NCI-H2227 treated with DMSO at 0.1 percent for 48 hours (cell line): Measurements from ENCODE around the gene MTHFR.
A peak's percentile ranks its signal among the peaks of the same experiment; 100 is the strongest.

ENCODE experiments used
- DNase-seq: peaks from one replicate; lab custom pipeline; 2025; lab: John Stamatoyannopoulos, UW

Gene MTHFR

DNA sequence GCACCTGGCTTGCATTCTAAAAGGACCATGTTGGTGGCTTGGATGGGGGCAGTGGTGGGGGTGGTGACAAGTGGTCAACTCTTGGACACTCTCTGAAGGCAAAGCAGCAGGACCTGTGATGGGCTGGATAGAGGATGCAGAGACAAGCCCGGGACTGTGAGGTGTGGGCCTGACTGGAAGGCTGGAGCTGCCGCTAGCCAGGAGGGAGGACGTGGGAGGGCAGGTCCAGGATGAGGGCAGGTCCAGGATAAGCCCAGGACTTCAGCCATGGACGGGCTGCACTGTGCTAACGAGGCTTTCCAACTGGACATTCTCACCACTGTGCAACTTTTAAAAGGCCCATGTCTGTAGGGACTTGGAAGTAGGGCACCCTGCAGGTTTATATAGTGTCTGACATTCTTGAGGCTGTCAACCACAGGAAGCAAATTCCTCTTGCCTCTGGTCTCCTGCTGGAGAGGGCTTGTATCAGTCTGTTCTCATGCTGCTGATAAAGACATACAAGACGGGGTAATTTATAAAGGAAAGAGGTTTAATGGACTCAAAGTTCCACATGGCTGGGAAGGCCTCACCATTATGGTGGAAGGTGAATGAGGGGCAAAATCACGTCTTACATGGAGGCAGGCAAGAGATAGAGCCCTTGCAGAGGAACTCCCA is 52.1 kb downstream of the MTHFR start:
- DNase-seq = no peak

DNA sequence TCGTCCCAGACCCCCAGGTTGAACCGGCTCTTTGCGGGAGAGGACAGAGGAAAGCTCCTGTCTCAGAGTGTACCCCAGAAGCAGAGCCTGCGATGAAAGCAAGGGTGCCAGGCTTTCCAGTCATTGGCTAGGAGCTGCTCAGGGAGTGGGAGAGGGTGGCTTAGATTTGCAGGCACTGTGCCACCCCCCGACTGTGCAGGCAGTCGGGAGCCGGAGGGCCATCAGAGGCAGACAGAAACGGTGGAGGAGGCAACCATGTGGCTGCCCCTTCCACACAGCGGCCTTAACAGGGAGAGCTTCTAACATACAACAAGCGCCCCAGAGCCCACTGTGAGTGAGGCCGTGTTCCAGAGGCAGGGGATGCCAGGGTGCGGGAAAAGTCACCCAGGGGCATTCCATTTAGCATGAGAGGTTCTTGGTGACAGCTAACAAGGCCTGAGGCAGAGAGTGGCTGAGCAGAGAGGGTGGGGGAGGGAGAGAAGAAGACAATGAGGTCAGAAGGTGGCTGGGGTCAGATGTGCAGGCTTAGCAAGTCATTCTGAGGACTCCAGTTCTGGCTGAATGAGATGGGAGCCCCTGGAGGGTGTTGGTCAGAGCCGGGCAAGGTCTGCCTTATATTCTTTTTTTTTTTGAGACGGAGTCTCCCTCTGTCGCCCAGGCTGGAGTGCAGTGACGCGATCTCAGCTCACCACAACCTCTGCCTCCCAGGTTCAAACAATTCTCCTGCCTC is 53.2 kb downstream of the MTHFR start:
- DNase-seq = no peak

DNA sequence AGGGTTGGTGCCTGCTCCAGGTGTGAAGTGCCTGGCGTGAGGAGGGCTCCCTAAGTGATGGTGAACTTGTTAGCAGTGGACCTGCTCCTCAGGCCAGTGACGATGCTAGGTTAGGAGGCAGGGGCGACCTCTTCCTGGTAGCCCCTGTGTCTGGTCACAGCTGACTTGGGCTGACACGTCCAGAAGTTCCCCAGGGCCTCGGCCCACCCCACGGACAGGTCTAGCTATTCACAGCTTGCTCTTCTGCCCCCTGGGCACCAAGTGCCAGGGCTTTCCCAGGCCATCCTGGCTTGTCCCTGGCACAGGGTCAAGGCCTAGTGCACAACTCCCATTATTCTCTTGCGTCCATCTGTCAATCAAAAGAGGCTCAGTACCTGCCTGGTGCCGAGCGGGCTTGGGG is 54.7 kb downstream of the MTHFR start:
- no peak for DNase-seq

DNA sequence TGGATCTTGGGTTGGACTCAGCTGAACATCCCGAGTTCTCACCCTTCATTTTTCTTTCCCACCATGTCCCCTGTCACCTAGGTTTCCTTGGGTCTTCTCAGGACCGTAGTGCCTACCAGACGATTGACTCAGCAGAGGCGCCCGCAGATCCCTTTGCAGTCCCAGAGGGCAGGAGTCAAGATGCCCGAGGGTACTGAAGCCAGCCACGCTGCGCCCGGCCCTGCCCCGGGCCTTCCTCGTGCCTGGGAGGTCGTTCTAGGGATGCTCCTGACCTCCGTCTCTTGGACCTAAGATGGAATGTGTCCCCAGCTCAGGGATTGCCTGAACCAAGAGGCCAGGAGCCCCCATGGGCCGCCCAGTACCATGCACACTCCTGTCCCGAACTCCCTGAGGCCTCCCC is 55.8 kb downstream of the MTHFR start:
- DNase-seq = no peak

DNA sequence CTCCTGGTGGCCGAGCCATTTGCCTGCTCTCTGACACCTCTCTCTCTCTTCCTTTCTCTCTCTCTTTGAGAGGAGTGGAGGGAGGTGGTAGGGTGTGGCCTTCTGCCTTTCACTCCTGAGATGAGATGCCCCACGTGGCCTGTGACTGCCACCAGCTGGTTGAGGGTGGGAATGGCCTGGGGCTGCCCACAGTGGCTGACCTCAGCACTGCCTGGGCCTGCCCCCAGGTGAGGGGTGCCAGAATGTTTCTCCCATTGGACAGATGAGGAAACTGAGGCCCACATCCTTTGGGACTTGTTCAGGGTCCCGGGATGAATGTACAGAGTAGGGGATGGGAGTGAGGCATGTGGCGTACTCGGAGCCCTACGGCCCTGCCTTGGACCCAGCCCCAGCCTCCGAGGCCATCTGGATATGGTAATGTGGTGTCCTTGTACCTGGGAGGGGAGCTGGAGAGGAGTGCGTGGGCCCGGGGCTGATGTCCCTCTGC is 56.5 kb downstream of the MTHFR start:
- DNase-seq = no peak

DNA sequence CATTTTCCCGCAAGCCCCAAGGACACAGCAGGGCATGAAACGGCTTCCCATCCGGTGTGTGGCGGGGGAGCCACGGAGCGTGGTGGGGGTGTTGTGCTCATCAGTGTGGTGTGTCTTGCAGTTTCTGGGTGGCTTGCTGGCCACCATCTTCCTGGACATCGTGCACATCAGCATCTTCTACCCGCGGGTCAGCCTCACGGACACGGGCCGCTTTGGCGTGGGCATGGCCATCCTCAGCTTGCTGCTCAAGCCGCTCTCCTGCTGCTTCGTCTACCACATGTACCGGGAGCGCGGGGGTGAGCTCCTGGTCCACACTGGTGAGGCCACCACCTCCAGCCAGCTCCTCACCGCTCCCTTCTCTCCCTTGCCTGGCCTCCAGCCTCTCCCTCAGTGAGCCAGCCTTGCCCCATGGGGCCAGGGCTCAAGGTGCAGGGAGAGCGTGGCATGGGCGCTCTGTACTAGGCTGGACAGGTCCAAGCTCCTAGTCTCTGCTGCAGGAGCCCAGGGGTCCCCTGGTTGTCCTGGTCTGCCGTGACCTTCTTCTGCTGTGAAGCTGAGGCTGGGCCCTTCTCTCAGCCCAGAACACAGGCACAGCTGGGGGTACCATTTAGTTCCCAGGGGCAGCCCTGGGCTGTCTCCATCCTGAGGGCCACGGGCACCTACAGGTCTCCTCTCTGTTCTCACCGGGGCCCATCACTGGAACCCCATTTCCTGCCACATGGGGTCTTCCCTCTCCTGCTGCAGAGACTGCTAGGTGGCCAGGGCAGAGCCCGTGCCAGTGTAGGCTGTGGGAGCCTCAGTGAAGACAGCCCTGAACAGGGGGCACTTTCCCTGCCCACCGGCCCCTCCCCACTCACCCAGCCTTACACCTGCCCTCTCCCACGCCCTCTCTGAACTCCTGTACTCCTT is 57.2 kb downstream of the MTHFR start:
- DNase-seq = no peak

DNA sequence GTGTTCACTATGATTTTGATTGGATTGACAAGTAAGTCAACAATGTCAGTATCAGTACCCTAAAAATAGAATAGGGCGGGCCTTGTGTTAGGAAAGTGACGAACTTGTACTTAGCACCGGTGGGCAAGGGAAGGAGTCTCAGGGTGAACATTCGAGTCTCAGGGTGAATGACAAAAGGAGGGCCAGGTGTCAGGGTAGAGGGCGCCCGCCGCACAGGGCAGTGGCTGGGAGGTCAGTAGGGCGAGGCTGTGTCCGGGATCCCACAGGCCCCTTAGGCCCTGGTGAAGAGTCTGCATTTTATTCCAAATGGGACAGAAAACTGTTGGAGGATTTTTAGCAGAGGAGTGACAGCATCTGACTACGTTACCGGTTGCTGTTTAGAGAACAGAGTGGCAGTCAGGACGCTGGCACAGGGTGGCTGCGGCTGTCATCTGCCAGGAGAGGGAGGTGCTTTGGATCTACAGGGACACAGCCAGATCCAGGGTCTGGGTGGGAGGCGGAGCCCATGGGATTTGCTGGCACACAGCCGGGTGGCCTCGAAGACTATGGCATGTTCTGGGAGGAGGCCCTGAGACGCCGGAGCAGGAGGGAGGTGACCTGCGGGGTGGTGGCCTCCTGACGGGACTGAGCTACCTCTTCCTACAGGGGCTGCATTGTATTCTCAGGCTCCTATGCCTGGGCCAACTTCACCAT is 58.8 kb downstream of the MTHFR start:
- DNase-seq = no peak

DNA sequence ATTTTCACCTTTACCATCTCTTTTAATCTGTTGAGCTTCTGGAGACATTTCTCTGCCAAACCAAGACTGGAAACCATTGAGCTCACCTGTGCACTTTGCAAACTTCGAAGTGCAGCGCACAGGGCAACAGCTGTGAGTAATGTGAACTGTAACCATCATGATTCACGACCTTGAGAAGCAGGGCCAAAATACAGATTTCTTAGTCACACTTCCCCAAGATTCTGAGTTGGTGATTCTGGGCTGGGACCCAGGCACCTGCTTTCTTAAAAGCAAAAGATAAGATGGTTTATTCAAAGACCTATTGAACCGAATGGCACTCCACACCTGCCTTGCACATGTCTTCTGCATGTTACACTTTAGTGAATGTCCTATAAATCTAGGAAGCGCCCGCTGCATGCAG is 59.7 kb downstream of the MTHFR start:
- DNase-seq = no peak

DNA sequence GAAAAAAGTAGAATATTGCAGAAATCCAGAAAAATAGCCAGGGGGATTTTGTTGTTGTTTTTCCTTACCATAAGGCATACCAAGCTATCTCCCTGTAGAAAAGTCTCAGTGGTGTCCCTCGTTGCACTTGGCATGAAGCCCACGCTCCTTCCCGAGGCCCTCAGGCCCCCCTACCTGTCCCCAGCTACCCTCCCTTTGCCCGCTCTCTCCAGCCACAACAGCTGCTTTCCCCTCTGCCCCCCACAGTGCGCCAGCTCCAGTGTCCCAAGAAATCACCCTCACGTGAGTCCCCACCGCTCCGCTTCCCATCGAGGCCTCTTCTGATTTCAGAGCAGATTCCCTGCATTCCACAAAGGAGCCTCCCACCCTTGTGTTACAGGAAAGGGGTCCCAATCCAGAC is 61.5 kb downstream of the MTHFR start:
- no peak for DNase-seq

DNA sequence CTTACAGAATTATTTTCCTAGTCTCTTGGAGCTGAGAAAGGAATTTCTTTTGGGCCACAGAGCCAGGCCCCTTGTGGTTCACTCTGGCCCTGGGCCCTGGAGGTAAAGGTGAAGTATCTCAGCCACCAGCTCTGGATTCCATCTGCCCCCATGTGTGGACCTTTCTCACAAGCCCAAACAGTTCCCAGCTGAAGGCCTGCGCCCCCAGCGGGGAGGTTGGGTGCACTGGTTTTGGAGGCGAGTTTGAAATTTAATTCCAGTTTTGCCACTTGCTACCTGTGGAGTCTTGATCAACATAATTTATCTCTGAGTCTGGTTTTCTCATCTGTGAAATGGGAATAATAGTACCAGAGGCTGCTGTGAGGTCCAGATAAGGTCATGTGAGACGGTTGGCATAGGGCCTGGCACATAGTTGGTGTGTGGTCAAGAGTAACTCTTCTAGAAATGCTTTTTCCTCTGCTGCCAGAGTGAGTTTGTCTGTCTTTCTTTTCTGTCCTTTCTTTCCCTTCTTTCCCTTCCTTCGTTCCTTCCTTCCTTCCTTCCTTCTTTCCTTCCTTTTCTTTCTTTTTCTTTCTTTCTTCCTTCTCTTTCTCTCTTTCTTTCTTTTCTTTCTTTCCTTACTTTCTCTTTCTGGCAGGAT is 63.7 kb downstream of the MTHFR start:
- no peak for DNase-seq

DNA sequence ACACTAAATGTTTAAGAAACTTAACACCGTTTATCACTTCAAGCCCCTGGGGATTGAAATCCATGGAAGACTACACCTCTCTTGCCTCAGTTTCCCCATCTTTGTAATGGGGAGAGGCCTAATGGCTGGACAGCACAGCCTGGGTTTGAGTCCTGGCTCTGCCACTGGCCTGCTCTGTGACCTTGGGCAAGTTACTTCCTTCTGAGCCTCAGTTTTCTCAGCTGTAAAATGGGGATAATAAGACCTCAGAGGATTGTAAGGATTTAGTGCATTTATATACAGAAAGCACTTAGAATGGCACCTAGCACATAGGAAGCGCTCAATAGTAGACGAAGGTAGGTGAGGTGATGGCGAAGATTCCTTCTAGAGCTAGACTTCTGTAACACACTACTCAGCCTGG is 64.3 kb downstream of the MTHFR start:
- no peak for DNase-seq

DNA sequence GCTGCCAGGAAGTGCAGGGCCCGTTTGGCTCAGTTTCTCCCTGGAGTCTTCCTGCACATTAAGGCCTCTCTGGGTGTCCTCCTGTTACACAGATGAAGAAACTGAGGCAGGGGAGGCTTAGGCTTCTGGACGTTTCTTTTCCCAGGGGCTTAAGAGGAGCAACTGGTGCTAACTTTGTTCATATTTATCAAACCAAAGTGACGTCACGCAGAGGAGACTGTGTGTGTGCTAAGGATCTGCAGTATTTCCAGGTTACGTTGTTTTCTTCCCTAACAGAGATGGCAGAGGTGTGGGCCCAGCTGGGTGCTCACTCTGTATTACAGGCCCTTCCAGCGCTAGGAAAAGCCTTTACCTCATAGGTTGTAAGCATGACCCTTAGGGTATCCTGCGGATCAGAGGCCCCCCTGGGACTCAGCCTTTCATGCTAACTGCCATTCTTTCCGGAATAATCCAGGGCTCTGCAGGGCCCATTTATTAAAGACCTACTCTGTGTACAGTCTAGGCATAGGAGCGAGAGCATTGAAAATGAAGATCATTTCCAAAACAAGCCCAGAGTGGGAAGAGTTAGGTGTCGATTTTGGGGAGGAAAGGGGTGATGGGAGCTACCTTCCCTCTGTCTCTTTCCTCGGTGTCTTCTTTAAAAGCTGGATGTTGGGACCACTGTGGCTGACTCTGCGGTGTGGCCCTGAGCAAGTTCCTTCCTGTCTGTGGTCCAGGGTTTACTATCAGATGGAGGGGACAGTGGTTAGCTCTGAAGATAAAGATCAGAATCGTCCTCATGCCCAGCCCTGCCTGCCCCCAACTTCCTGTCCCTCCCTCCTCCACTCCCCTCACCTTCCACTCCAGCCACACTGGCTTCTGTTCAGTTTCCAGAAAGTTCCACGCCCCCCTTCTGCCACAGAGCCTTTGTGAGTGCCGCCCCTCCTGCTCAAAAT is 65.2 kb downstream of the MTHFR start:
- no peak for DNase-seq

DNA sequence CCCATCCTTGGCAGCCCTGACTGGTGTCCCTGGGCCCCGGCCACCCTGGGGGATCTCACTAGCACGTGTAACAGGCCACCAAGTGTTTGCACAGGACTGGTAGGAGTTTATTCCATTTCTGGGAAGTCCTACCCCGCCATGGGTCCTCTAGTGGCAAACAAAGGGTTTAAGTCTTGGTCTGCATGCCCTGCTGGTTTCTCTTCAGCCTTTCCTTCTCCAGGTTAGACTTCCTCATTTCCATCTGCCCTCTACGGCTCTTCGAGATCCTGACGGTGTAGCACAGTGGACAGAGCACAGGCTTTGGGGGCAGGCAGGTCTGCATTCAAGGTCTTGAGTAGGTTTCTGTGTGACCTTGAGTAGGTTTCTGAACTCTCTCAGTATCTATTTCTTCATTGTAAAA is 67.0 kb downstream of the MTHFR start:
- no peak for DNase-seq

DNA sequence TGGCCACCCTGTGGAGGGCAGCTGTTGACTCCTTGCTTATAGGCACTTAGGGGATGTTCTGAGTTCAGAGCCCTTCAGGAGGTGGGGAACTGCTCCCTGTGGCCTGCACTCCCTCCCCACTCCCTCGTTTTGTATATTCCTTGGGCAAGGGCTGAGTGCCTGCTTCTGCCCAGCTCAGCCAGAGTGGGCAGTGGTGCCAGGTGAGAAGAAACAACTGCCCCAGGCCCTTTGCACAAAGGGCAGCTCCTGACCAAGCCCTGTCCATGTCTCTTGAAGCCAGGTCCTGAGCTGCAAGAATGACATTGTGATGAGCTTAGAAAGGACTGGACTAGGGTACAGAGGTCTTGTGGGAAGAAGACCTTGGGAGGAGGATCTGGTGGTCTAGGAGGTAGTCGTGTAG is 67.7 kb downstream of the MTHFR start:
- DNase-seq = no peak

DNA sequence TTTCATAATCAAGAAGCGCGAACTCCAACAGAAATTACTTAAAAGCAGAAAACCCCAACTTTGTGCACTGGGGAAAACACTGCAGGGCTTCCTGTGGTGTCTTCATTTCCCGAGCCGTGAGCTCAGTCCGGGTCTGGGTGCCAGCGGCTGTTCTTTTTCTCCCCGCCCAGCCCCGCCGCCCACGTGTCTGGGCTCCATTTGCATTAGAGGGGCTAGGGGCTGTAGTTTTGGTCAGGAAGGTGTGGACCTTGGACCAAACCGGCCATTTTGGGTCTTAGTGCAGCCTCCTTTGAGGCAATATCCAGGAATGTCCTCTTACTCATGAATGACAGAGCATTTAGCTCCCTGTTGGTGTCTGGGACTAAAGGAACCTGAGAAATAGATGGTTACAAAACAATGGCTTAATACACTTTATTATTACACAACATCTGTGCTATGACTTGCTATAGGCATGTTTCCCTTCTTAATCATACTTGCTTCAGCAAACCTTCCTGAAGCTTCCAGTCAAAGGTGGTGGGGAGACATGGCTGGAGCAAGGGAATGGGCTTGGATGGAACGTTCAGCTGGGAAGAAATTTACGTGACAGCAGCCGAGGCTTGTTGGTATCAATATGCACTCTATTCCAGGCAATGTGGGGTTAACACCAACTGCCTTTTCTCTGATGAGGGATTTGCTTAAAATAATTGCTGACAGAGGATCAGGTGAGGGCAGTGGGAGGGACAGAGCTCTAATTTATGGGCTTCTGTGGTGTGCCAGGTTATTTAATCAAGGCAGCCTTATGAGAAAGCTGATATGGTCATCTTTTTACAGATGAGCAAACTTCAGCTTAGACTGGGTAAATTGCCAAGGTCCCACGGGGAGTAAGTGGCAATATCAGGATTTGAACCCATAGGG is 68.8 kb downstream of the MTHFR start:
- no peak for DNase-seq

DNA sequence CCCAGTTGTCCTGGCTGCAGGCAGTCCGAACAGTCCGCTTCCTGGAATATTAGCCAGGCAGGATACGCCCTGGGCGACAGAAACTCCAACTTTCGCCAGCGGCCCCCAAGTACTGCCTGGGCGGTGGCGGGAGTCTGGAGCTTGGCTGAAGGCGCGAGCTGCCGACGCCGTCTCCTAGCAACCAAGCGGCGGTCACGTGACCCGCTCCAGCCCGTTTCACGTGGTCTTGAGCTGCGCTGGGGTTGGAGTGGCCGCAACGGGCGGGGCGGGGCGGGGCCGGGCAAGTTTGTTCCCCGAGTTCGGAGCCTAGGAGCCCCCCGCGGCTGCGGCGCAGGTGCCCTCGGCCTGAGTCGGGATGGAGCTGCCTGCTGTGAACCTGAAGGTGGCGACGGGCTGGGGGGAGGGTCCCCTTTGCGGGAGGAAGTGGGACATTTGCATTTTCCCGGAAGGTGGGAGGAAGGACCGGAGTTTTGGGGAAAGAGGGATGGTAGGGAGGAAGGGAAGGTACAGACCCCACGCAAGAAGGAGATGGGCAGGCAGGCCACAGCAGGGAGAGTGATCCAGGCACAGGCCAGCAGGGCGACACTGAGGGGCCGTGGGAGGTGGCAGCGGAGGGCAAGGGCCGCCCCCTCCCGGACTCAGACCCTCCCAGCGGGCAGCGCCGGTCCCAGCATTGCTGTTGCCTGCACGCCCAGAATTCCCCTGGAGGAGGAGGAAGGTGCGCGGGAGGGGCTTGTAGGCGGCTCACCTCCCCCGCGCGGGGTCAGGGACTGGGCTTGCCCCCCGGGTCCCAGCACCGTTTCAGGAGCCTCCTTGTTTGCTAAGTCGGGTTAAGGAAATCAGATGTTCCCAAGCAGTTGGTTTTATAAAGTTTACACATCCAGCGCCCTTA is 69.7 kb downstream of the MTHFR start, which contains the start of gene AGTRAP:
TSS of gene AGTRAP (plus strand) at position 283 of the 892 bp plus-strand sequence. CDS start at position 356, 73 bp downstream.
- DNase-seq = peak; percentile 79
